COLO668 (cell line): ENCODE results near the gene FAM50B.

Experiments
- DNase-seq: peaks from one replicate; lab custom pipeline; 2025; ENCODE audit not compliant: unreplicated experiment; lab: John Stamatoyannopoulos, UW

The FAM50B gene

GRCh38 chr6:3819161-3820110, 29.7 kb upstream of the FAM50B start:
- DNase-seq = no peak

GRCh38 chr6:3820563-3820962, 28.6 kb upstream of the FAM50B start:
- no peak for DNase-seq

- no peak for DNase-seq
Measured at GRCh38 chr6:3822747-3823445, 26.3 kb upstream of the FAM50B start.

GRCh38 chr6:3823671-3824070, 25.5 kb upstream of the FAM50B start:
- DNase-seq = no peak

- DNase-seq = no peak
Measured at GRCh38 chr6:3825331-3825831, 23.8 kb upstream of the FAM50B start.

GRCh38 chr6:3825851-3826581, 23.2 kb upstream of the FAM50B start:
- DNase-seq = no peak

- DNase-seq = no peak
Measured at GRCh38 chr6:3829285-3829684, 19.9 kb upstream of the FAM50B start.

GRCh38 chr6:3830806-3831205, 18.4 kb upstream of the FAM50B start:
- DNase-seq = no peak

- no peak for DNase-seq
Measured at GRCh38 chr6:3831761-3832530, 17.2 kb upstream of the FAM50B start.

- no peak for DNase-seq
Measured at GRCh38 chr6:3835055-3835731, 14.0 kb upstream of the FAM50B start.

- DNase-seq = no peak
Measured at GRCh38 chr6:3835785-3836184, 13.4 kb upstream of the FAM50B start.

GRCh38 chr6:3836566-3836965, 12.6 kb upstream of the FAM50B start:
- no peak for DNase-seq

- no peak for DNase-seq
Measured at GRCh38 chr6:3837781-3838180, 11.4 kb upstream of the FAM50B start.

GRCh38 chr6:3838992-3839867, 9.9 kb upstream of the FAM50B start:
- no peak for DNase-seq

GRCh38 chr6:3841066-3841454, 8.1 kb upstream of the FAM50B start:
- no peak for DNase-seq

GRCh38 chr6:3841711-3842565, 7.2 kb upstream of the FAM50B start:
- no peak for DNase-seq

- DNase-seq = no peak
Measured at GRCh38 chr6:3843379-3844096, 5.6 kb upstream of the FAM50B start.

GRCh38 chr6:3844097-3844463, 5.1 kb upstream of the FAM50B start:
- DNase-seq = no peak
